HS-5 (cell line): ENCODE measurements around the gene PLXND1.
"Not testable (repeated sequence)": the region's sequence is repeated elsewhere in the genome, so short reads cannot be mapped to it uniquely, and the experiment has no call there.

Experiments
- DNase-seq: peaks from one replicate; pipeline ENCODE4 v3.0.0-alpha.2; 2012; ENCODE audit warnings: low read depth

The PLXND1 gene

DNA sequence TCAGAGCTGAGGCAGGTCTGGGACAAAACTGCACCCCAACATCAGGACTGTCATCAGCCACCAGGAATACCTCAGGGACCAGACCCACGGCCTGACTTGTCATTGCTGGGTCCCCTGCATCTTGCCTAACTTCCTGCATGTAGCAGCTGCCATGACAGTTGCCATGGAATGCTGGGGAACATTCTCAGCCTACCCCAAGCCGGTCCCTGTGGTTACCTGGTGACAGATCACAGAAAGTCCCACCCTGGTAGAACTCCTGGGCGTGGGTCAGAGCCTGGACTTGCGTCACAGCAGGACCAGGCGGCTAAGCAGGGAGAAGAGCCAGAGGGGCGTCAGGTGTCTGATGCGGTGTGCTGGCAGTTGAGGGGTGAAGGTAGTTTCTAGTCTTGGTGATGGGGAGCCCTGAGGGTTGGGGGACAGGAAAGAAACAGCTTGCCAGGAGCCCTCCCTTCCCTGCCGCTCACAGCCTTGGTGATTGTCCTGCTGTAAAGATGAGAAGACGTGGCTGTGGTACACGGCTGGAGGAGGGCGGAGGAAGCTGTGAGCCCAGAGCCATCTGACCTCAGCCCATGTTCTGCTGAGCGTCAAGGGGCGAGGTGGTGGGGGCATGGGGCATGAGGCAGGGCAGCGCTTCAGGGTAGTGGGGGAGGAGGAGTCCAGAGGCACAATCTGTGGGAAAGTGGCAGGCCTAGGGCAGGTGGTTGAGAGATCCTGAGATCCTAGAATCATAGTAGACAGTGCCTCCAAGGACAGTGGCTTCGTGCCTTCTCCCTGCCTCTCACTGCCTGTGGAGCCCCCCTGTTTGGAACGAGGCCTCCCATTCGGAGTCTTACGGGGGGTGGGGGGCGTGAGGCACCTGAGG is 58.1 kb downstream of the PLXND1 start:
- DNase-seq: no peak

DNA sequence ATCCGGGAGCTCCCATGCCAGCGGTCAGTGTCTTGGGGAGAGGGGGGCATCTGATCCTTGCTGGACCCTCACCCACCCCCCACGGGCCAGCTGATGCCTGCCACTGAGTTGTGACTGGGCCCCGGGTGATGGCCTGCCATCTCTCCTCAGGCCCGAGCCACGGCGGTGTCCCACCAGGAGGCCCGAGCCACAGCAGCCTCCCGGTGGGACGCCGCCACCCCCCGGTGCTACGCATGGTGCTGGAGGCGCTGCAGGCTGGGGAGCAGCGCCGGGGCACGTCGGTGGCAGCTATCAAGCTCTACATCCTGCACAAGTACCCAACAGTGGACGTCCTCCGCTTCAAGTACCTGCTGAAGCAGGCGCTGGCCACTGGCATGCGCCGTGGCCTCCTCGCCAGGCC is 59.2 kb downstream of the PLXND1 start:
- no peak for DNase-seq

DNA sequence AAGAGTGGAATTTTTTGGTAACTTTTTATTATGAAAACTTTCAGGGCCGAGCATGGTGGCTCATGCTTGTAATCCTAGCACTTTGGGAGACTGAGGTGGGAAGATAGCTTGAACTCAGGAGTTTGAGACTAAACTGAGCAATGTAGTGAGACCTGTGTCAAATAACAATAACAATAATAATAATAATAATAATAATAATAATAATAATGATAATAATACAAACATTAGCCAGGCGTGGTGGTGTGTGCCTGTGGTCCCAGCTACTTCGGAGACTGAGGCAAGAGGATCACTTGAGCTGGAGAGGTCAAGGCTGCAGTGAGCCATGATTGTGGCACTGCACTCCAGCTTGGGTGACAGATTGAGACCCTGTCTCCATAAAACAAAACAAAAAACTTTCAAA is 60.5 kb downstream of the PLXND1 start:
- not testable (repeated sequence) for DNase-seq

DNA sequence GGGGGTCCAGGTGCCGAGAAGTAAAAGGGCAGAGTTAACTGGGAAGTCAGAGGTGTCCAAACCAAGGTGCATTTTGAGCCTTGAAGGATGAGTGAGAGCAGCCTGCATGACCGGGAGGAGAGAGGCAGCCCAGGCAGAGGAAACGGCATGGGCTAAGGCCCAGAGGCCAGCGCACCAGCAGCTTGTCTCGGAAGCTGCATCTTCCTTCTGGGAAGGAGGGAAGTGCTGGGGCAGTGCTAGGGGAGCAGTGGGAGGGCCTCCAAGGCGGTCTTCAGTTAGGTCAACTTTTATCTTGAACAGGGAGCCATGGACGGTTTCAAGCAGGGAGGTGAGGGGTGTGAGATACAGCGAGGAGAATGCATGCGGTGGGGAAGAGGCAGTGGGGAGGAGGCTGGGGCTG is 62.5 kb downstream of the PLXND1 start:
- DNase-seq: no peak

DNA sequence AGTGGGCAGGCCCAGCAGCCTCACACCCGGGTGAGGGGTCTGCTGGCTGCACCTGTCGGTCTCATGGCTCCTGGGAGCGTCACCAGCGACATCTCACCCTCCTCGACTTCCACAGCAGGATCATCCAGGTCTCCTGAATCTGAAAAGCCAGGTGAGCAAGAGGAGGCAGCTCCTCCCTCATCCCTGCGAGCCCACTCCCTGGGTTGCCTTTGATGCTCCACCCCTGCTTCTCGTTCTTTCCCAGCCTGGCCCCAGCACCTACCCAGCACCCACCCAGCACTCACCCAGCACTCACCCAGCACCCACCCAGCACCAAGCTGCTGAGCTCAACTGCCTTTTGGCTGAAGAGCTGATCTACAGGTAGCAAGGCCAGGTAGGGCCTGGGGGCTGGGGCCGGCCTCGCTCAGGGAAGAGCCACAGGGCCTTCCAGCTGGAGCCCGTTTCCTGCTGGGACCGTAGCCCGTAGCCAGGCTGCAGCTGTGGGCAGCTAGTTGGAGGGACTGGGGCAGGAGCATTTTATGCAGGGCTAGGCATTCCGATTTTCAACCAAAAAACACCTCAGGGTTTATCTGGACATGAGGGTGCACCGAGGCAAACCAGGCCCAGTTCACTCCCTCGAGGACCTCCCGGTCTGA is 63.2 kb downstream of the PLXND1 start, which contains the start of gene H1-8:
TSS of gene H1-8 (plus strand) at position 20 of the 635 bp plus-strand sequence. CDS start at position 64, 44 bp downstream.
- DNase-seq: no peak

DNA sequence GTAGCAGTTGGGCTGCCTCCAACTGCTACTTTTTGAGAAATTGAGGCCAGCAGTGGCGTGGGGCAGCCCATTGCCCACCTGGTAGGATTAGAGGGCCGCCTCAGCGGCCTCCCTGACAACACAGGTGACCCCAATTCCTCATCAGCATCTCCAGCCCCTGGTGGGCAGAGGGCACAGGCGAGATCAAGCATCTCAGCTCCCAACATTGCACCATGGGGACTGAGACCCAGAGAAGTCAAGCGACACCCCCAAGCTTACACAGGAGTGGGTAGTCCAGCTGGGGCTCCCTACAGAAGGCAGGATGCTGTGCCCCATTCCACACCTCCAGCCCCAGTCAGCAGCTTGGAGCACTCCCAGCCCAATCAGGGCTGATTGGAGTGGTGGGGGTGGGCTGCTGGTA is 63.7 kb downstream of the PLXND1 start:
- DNase-seq: no peak

DNA sequence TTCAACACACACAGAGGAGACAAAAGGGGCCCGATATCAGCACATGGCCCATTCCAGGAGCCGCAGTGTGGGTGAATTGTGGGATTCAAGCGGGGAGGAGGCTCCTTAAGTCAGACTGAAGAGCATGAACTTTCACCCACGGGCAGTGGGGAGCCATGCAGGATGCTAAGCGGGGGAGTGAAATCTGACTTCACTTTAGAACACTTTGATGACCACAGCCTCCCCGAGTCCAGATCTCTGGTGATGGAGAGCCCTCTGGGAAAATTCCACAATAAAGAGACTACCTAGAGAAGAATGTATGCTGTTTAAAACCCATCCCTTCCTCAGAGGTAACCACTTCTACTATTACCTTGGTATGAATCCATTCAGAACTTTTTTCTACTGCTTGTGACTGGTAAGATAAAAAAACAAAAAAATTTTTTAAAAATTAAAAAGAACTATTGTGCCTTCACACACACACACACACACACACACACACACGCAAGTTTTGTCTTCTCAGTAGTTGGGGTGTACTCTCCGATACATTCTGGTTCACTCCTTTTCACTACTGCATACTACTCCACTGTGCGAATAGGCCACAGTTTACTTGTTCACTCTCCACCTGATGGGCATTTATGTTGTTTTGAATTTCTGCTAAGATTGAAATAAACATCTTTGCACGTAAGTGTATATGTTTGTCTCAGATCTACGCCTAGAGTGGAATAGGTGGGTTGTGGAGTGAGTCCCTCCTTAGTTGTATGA is 65.5 kb downstream of the PLXND1 start:
- DNase-seq: no peak

DNA sequence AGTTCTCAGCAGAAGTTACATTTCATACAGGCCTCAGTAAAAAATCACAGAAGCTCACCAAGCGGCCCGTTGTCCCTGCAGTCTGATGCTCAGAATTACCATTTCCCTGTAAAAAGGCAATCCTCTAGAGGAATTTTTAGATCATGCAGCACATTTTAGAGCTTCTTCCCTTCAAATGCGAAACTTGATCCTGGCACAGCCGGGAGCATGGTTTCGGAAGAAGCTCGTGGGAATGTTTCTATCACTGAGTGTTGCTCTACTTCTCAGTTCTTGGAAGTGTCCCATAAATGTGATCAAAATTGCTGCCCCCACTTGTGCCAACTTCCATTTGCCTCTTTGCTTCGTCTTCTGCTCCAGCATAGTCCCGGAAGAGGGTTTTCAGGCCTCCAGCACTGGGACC is 67.3 kb downstream of the PLXND1 start:
- DNase-seq: no peak

DNA sequence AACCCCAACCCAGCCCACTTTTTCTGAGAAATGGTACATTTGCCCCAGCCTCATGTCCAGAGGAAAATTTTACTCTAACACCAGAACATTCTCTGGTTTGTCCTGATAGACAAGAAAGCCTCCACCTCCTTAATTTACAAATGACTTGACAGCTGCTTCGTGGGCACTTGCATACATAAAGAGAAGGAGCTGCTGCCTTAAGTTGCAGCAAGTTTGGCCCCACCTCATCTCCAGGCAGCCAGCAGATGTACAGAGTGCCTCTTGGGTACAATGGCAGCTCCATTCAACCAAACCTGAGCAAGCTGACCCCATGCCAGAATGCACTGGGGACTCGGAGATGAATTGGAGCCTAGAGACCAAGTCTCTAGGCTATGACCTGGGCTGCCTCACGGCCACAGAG is 69.7 kb downstream of the PLXND1 start:
- no peak for DNase-seq

DNA sequence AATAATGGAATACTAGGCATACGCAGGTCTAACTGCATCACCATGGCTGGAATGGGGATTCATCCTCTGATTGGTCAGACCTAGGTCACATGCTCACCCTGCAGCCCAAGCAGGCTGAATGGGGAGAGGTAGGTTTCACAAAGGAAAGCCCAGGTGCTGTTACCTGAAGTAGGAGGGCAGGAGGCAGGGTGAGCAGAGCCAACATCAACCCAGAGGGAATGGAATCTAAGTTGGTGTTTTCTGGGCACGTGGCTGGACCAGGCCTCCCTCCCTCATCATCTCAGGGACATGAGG is 70.2 kb downstream of the PLXND1 start:
- DNase-seq: no peak

DNA sequence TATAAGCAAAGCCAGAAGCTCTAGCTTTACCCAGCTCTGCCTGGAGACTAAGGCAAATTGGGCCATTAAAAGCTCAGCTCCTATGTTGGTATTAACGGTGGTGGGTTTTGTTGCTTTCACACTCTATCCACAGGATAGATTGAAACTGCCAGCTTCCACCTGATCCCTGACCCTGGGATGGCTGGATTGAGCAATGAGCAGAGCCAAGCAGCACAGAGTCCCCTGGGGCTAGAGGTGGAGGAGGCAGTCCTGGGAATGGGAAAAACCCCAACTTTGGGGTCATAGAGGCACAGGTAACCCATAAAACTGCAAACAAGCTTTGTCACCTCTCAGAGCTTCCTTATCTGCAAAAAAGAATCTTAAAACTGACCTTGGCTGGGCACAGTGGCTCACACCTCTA is 71.4 kb downstream of the PLXND1 start:
- DNase-seq: no peak

DNA sequence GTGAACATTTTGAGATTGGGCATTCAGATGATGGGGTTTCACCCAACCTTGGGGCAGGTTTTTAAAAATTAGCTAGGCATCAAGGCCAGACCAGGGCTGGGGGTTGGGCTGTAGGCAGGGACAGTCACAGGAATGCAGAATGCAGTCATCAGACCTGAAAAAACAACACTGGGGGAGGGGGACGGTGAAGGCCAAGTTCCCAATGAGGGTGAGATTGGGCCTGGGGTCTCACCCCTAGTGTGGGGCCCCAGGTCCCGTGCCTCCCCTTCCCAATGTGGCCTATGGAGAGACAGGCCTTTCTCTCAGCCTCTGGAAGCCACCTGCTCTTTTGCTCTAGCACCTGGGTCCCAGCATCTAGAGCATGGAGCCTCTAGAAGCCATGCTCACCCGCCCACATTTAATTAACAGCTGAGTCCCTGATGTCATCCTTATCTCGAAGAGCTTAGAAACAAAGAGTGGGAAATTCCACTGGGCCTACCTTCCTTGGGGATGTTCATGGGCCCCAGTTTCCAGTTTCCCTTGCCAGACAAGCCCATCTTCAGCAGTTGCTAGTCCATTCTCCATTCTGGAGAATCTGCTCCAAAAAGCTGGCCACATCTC is 71.9 kb downstream of the PLXND1 start:
- no peak for DNase-seq

DNA sequence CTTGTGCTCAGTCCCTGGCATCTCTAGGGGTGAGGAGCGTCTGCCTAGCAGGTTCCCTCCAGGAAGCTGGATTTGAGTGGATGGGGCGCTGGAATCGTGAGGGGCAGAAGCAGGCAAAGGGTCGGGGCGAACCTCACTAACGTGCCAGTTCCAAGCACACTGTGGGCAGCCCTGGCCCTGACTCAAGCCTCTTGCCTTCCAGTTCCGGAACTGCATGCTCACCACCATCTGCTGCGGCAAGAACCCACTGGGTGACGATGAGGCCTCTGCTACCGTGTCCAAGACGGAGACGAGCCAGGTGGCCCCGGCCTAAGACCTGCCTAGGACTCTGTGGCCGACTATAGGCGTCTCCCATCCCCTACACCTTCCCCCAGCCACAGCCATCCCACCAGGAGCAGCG is 73.1 kb downstream of the PLXND1 start:
- DNase-seq: no peak

DNA sequence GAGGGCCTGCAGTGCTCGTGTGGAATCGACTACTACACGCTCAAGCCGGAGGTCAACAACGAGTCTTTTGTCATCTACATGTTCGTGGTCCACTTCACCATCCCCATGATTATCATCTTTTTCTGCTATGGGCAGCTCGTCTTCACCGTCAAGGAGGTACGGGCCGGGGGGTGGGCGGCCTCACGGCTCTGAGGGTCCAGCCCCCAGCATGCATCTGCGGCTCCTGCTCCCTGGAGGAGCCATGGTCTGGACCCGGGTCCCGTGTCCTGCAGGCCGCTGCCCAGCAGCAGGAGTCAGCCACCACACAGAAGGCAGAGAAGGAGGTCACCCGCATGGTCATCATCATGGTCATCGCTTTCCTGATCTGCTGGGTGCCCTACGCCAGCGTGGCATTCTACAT is 74.2 kb downstream of the PLXND1 start:
- DNase-seq: no peak

DNA sequence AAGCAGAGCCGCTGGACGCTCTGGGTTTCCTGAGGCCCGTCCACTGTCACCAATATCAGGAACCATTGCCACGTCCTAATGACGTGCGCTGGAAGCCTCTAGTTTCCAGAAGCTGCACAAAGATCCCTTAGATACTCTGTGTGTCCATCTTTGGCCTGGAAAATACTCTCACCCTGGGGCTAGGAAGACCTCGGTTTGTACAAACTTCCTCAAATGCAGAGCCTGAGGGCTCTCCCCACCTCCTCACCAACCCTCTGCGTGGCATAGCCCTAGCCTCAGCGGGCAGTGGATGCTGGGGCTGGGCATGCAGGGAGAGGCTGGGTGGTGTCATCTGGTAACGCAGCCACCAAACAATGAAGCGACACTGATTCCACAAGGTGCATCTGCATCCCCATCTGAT is 74.8 kb downstream of the PLXND1 start:
- no peak for DNase-seq

DNA sequence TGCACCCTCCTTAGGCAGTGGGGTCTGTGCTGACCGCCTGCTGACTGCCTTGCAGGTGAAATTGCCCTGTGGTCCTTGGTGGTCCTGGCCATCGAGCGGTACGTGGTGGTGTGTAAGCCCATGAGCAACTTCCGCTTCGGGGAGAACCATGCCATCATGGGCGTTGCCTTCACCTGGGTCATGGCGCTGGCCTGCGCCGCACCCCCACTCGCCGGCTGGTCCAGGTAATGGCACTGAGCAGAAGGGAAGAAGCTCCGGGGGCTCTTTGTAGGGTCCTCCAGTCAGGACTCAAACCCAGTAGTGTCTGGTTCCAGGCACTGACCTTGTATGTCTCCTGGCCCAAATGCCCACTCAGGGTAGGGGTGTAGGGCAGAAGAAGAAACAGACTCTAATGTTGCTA is 75.7 kb downstream of the PLXND1 start:
- no peak for DNase-seq

DNA sequence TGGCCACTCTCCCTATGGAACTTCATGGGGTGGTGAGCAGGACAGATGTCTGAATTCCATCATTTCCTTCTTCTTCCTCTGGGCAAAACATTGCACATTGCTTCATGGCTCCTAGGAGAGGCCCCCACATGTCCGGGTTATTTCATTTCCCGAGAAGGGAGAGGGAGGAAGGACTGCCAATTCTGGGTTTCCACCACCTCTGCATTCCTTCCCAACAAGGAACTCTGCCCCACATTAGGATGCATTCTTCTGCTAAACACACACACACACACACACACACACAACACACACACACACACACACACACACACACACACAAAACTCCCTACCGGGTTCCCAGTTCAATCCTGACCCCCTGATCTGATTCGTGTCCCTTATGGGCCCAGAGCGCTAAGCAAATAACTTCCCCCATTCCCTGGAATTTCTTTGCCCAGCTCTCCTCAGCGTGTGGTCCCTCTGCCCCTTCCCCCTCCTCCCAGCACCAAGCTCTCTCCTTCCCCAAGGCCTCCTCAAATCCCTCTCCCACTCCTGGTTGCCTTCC is 76.2 kb downstream of the PLXND1 start:
- DNase-seq: no peak

DNA sequence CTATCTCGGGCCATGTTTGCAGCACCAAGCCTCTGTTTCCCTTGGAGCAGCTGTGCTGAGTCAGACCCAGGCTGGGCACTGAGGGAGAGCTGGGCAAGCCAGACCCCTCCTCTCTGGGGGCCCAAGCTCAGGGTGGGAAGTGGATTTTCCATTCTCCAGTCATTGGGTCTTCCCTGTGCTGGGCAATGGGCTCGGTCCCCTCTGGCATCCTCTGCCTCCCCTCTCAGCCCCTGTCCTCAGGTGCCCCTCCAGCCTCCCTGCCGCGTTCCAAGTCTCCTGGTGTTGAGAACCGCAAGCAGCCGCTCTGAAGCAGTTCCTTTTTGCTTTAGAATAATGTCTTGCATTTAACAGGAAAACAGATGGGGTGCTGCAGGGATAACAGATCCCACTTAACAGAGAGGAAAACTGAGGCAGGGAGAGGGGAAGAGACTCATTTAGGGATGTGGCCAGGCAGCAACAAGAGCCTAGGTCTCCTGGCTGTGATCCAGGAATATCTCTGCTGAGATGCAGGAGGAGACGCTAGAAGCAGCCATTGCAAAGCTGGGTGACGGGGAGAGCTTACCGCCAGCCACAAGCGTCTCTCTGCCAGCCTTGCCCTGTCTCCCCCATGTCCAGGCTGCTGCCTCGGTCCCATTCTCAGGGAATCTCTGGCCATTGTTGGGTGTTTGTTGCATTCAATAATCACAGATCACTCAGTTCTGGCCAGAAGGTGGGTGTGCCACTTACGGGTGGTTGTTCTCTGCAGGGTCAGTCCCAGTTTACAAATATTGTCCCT is 76.9 kb downstream of the PLXND1 start:
- no peak for DNase-seq

DNA sequence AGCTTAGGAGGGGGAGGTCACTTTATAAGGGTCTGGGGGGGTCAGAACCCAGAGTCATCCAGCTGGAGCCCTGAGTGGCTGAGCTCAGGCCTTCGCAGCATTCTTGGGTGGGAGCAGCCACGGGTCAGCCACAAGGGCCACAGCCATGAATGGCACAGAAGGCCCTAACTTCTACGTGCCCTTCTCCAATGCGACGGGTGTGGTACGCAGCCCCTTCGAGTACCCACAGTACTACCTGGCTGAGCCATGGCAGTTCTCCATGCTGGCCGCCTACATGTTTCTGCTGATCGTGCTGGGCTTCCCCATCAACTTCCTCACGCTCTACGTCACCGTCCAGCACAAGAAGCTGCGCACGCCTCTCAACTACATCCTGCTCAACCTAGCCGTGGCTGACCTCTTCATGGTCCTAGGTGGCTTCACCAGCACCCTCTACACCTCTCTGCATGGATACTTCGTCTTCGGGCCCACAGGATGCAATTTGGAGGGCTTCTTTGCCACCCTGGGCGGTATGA is 77.8 kb downstream of the PLXND1 start, which contains the start of gene RHO:
TSS of gene RHO (plus strand) at position 51 of the 512 bp plus-strand sequence. CDS start at position 146, 95 bp downstream.
- no peak for DNase-seq

DNA sequence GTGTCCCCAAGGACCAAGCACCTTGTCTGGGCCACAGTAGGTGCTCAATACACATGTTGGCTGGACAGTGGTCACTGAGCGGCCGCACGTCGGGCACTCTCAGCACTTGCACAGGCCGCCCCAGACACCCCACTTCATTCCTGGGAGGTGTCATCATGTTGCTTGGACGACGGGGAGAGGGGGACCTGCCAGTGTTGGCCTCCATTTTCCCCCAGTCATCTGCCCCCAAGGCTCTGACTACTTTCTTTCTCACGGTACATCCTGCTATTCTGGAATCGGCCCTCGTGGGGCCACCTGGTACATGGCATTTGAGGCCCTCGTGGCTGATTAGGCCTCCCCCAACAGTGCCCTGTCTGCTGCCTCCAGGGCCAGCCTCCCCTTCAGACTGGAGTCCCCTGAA is 79.2 kb downstream of the PLXND1 start:
- no peak for DNase-seq
